ENCODE measurements around the gene VPS4B. TPM values are rescaled to one million over a fixed set of nuclear protein-coding genes. Genes with fewer than 3 reads are reported as not detected.
"Not testable (repeated sequence)": the region's sequence is repeated elsewhere in the genome, so short reads cannot be mapped to it uniquely, and the experiment has no call there.

The VPS4B gene
- 24.1 TPM for polyA plus RNA-seq (ENCODE audit: insufficient read length)

GRCh38 chr18:63422087-63422863 is at the start of gene VPS4B:
Gene VPS4B, minus strand, starts transcription at chr18:63422476. Its CDS starts 217 bp downstream, at chr18:63422259.
- DNase-seq (ENCODE audit: low read depth), result peak; percentile 98

GRCh38 chr18:63470751-63471150 is 48.5 kb upstream of the VPS4B start:
- DNase-seq (ENCODE audit: low read depth), result no peak

- DNase-seq (ENCODE audit: low read depth), result no peak
These were observed 46.3 kb upstream of the VPS4B start for GRCh38 chr18:63468575-63468974.

GRCh38 chr18:63467699-63468098 is 45.4 kb upstream of the VPS4B start:
- DNase-seq (ENCODE audit: low read depth), result no peak

GRCh38 chr18:63465059-63465458 is 42.8 kb upstream of the VPS4B start:
- DNase-seq (ENCODE audit: low read depth), result no peak

GRCh38 chr18:63464434-63464833 is 42.2 kb upstream of the VPS4B start:
- DNase-seq (ENCODE audit: low read depth), result no peak

GRCh38 chr18:63460414-63460813 is 38.1 kb upstream of the VPS4B start:
- no peak for DNase-seq (ENCODE audit: low read depth)

GRCh38 chr18:63457977-63458376 is 35.7 kb upstream of the VPS4B start:
- no peak for DNase-seq (ENCODE audit: low read depth)

- no peak for DNase-seq (ENCODE audit: low read depth)
These were observed 32.2 kb upstream of the VPS4B start for GRCh38 chr18:63454497-63454896.

- DNase-seq (ENCODE audit: low read depth), result not testable (repeated sequence)
These were observed 30.5 kb upstream of the VPS4B start for GRCh38 chr18:63452751-63453150.

- DNase-seq (ENCODE audit: low read depth), result no peak
These were observed 29.8 kb upstream of the VPS4B start for GRCh38 chr18:63451799-63452660.

- no peak for DNase-seq (ENCODE audit: low read depth)
These were observed 27.1 kb upstream of the VPS4B start for GRCh38 chr18:63449426-63449825.

- DNase-seq (ENCODE audit: low read depth), result no peak
These were observed 24.8 kb upstream of the VPS4B start for GRCh38 chr18:63447066-63447465.

GRCh38 chr18:63446266-63446665 is 24.0 kb upstream of the VPS4B start:
- DNase-seq (ENCODE audit: low read depth), result no peak

GRCh38 chr18:63445037-63445436 is 22.8 kb upstream of the VPS4B start:
- DNase-seq (ENCODE audit: low read depth), result no peak

GRCh38 chr18:63444580-63444979 is 22.3 kb upstream of the VPS4B start:
- peak; percentile 85 for DNase-seq (ENCODE audit: low read depth)

- DNase-seq (ENCODE audit: low read depth), result no peak
These were observed 21.6 kb upstream of the VPS4B start for GRCh38 chr18:63443829-63444228.

GRCh38 chr18:63440881-63441280 is 18.6 kb upstream of the VPS4B start:
- no peak for DNase-seq (ENCODE audit: low read depth)

- DNase-seq (ENCODE audit: low read depth), result no peak
These were observed 17.9 kb upstream of the VPS4B start for GRCh38 chr18:63440219-63440618.

- no peak for DNase-seq (ENCODE audit: low read depth)
These were observed 17.1 kb upstream of the VPS4B start for GRCh38 chr18:63439334-63439733.

- no peak for DNase-seq (ENCODE audit: low read depth)
These were observed 15.9 kb upstream of the VPS4B start for GRCh38 chr18:63438181-63438580.

GRCh38 chr18:63433334-63433866 is 11.1 kb upstream of the VPS4B start:
- DNase-seq (ENCODE audit: low read depth), result peak; percentile 78

GRCh38 chr18:63431180-63431579 is 8.9 kb upstream of the VPS4B start:
- no peak for DNase-seq (ENCODE audit: low read depth)

Data from forelimb muscle (tissue), 1 donor.